Stomach (tissue), 4 donors: ENCODE results near the gene TSFM.

Source experiments
- CTCF ChIP-seq, 7 experiments: fragments of 450-650 bp in 4 of 7; fragments of 200-600 bp in 3 of 7; sonication (generic) in 3 of 7; IDR thresholded peaks; one replicate each; pipeline ENCODE4 v1.5.1; 2016 to 2019; ENCODE audit warnings: antibody characterized with exemption in 7 of 7, control low read depth in 2 of 7, mild to moderate bottlenecking in 1 of 7
- POLR2AphosphoS5 ChIP-seq, 3 donors: sonication (generic); formaldehyde crosslinking; IDR thresholded peaks; one replicate each; pipeline ENCODE4 v1.6.1; 2016; ENCODE audit warnings: antibody characterized with exemption in 3 of 3

DNA sequence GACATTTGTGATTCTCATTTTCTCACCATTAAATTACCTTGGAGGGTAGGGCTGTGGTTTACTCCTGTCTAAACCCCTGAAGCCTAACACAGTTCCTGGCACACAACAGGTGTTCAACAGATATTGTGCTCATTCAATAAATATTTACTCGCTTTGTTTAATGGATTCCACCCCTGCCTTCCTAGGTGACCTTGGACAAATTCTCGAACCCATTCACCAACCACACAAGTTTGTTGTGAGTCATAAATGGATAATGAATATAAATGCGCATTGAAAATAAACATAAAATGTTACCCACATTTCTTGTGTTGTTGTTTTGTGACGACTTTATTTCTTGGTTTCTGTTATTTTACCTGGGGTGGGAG, 362 bp upstream of the TSFM start:
- TF ChIP-seq CTCF (IDR thresholded peaks at IDR 0.05), result no peak
- TF ChIP-seq POLR2AphosphoS5 (IDR thresholded peaks at IDR 0.05), result no peak
